ENCODE data around the gene BBS9.
"Not testable (repeated sequence)": the region's sequence is repeated elsewhere in the genome, so short reads cannot be mapped to it uniquely, and the experiment has no call there.

BBS9 gene

DNA sequence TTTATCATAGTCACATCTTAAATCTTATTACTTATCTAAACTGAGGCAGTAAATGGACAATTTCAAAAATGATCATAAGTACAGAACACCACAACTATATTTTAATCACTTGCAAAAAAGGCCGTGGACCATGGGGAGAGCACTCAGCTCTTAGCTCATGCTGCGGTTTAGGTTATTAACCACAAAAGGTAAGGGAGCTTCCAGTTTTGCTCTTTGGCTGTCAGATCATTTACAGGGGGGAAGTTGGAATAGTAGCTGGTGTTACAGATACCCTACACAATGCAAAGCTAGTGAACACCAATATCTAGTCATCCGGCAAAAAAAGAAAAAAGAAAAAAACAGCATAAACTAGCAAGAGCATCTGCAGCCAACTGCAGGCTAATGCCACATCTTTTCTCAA is 147.0 kb downstream of the BBS9 start:
- no peak for DNase-seq (ENCODE audit: low read depth, low spot score)

DNA sequence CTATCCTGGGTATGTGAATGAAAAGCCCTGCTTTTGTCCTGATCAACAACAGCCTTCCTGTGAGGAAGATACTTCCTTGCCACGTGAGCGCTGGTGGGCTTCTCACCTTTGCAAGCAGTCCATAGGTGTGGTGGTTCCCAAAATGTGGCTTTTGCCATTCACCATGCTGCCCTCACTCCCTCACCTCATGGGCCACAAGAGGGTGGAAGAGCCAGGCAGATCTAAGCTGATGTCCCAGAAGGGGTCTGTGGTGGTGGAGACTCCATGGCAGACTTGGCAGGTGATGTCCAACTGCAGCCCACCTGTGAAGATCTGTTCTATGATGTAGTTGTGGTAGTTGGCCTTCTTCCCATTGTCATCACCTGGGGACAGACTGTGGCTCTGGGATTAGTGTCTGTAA is 147.4 kb downstream of the BBS9 start:
- DNase-seq (ENCODE audit: low read depth, low spot score) = no peak

DNA sequence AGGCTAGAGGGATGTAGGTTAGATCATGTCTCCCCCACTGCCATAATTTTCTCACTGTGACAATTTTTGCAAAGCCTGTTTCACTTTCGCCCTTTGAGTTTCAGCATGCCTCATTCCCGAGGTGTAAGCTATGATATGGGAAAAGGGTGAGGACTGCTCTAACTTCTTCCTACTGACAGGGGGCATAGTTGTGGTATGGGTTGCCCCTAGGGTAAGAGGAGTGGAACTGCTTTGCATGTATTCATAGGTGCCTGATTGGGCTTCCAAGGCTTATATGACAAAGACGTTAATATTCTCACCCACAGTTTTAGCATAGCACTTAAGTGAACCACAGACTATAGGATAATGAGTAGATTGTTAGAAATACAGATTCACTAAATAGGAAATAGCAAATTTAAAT is 148.7 kb downstream of the BBS9 start:
- no peak for DNase-seq (ENCODE audit: low read depth, low spot score)

DNA sequence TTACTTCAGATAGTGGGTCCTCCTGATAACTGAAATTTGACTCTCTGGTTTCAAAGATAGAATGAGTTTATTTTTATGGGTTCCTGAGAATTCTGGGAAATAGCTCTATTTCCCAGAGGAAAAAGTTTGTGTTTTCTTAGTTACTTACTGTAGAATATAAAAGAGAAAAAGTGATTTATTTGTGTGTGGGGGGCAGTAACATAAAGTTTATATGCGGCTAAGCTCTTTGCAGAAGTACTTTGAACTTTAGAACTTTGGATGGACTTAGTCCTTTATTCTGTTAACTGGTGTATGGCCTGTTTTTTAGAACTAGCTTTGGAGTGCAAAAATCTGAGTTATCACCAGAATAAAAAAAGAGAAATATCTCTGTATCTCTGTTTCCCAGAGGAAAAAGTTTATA is 157.1 kb downstream of the BBS9 start:
- DNase-seq (ENCODE audit: low read depth, low spot score) = no peak

DNA sequence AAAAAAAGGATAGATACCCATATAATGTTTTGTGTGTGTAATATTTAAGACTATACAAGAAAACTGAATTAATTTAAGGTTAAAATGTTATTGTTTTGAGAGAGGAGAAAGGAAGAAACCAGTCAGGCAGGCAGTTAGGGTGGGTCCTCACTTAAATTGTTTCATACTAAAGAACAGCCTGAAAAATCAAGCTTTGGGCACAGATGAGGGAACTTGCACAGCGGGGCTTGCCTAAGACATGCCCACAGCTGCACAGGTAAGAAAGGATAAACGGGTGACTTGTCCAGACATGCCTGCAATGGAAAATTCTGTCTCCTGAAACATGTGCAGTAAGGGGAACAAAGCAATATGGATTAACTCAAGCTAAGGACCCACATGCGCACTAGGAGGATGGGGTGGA is 158.4 kb downstream of the BBS9 start:
- DNase-seq (ENCODE audit: low read depth, low spot score) = no peak

DNA sequence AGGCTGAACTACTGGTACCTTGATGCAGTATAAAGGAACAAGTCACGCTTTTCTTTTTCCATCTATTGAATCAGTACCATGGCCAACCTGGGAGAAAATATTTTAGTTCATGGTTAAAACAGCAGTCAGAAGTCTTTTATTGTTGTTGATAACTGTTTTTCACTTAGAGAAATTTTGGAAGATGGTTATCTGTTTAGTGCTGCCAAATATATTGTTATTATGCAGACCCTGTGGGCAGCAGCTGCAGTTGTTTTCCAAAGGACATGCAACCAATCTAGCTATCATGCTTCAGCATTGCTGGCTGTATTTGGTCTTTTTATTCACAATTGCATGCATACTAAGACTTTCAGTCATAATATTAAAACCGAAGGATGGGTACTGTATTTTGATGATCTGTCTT is 169.5 kb downstream of the BBS9 start:
- DNase-seq (ENCODE audit: low read depth, low spot score) = no peak

DNA sequence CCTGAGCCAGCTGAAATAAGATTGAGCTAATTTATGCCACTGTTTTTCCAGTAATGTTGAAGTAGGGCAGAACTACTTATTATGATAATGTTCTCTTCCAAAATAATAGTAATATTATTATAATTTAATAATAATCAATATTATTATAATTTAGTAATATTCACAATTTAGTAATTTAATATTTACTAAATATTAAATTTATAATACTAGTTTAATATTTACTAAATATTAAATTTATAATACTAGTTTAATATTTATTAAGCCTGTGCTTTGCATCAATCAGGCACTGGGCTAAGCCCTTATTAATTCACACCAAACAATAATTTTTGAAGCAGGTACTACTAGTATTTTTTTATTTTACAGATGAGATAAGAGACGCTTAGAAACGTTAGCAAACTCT is 170.1 kb downstream of the BBS9 start:
- DNase-seq (ENCODE audit: low read depth, low spot score) = no peak

DNA sequence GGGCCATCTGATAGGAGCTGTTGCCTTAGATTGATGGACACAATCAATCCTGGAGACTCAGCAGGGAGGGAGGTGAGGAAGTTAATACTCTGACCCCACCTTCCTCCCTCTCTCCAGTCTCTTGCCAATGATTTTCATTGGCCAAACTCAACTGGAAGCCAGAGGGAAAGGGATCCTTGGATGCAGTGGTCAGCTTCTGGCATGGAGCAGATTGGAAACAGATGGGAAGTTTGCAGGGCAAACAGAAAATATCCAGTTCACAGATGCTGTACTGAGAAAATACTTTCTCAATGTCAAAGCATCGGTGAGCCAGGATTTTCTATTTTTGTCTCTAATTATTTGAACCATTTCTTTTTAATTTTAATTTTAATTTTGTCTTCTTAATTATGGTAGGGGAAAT is 170.8 kb downstream of the BBS9 start:
- DNase-seq (ENCODE audit: low read depth, low spot score) = no peak

DNA sequence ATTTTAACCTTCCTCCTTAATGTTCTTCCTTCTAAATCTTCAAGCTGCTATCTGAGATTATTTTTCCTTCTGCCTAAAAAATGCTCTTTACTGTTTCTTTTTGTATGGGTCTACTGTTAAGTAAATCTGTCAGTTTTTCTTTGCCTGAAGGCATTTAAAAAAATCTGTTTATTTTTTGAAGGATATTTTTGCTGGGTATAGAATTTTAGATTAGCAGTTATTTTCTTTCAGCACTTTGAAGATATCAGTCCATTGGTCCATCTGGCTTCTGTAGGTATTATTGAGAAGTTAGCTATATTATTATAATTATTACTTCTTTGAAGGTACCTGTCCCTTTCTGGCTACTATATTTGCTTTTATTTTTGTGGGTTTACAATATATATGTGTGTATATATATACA is 171.4 kb downstream of the BBS9 start:
- DNase-seq (ENCODE audit: low read depth, low spot score) = no peak

DNA sequence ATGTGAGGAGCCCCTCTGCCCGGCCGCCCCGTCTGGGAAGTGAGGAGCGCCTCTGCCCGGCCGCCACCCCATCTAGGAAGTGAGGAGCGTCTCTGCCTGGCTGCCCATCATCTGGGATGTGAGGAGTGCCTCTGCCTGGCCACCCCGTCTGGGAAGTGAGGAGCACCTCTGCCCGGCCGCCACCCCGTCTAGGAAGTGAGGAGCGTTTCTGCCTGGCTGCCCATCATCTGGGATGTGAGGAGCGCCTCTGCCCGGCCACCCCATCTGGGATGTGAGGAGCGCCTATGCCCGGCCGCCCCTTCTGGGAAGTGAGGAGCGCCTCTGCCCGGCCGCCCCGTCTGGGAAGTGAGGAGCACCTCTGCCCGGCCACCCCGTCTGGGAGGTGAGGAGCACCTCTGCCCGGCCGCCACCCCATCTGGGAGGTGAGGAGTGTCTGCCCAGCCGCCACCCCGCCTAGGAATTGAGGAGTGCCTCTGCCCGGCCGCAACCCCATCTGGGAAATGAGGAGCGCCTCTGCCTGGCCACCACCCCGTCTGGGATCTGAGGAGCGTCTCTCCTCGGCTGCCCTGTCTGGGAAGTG is 174.7 kb downstream of the BBS9 start:
- not testable (repeated sequence) for DNase-seq (ENCODE audit: low read depth, low spot score)

DNA sequence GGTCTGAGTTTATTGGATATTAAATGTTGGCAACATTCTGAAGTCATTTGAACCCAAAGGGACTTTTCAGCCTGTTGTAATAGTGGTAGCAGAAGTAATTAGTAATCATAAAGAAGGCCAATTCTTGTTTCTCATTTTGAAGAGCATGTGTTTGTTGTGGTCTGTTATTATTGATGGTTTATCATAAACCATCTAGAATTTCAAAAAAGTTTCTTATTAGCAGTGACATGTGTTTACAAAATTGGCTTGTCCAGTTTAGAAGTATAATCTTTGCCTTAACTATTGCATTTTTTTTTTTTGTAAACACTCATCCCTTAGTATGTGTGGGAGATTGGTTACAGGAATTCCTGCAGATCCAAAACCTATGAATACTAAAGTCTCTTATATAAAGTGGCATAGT is 177.8 kb downstream of the BBS9 start:
- DNase-seq (ENCODE audit: low read depth, low spot score) = no peak

DNA sequence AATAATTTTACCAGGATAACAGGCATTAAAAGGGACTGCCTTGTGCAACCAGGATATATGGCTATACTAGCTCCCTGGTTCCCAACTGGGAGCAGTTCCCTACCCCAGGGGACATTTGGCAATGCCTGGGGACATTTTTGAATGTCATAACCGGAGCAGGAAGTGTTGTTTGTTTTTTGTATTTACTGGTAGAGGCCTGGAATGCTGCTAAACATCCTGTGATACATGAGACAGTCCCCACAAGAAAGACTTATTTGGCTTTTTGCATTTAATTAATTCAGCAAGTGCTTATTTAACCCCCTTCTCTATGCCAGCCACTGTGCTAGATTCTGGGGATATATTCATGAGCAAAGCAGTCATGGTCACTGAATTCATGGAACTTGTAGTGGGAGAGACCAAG is 181.2 kb downstream of the BBS9 start:
- DNase-seq (ENCODE audit: low read depth, low spot score) = no peak

DNA sequence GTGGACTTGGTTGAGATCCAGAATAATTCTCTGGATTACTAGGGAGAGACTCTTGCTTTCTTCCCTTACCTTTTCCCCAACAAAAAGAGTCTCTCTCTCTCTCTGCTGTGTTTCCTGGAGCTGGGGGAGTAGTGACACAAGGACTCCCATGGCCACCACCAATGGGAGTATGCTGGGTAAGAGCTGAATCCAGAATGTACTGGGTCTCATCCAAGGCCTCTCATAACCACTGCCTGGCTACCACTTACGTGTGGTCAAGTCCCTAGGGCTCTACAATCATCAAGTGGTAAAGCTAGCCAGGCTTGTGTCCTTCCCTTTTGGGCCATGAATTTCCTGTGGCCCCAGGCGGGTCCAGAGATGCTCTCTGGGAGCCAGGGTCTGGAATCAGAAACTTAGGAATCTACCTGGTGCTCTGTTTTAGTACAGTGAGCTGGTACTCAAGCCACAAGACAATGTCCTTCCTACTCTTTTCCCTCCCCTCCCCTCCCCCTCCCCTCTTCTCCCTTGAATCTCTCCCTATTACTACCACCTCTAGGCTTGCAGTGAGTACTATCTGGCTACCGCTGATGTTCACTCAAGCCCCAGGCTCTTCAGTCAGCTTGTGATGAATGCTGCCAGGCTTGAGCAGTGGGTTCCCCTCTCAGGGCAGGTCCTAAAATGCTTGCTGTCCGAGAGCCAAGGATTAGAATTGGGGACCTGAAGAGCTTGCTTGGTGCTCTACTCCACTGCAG is 196.6 kb downstream of the BBS9 start:
- no peak for DNase-seq (ENCODE audit: low read depth, low spot score)

DNA sequence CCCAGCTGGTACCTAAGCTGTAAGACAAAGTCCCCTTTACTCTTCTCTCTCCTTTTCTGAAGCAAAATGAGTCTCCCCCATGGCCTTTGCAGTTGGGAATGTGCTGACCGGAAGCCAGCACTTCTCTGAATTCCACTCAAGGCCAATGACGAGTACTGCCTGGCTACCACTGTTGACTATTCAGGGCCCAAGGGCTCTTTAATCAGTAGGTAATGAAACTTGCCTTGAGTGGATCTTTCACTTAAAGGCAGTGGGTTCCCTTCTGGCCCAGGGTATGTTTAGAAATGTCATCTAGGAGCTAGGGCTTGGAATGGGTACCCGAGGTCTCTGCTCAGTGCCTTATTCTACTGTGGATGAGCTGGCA is 197.1 kb downstream of the BBS9 start:
- no peak for DNase-seq (ENCODE audit: low read depth, low spot score)

DNA sequence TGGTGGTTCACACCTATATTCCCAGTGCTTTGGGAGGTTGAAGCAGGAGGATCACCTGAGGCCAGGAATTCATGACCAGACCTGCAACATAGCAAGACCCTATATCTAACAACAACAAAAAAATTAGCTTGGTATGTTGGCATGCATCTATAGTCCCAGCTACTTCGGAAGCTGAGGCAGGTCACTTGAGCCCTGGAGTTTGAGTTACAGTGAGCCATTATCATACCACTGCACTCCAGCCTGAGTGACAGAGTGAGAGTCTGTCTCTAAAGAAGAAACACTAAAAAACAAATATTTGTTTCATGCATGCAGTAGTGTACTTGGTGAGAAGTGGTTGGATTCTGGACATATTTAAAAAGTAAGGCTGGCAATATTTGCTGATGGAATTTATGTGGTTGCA is 198.1 kb downstream of the BBS9 start:
- DNase-seq (ENCODE audit: low read depth, low spot score) = no peak

DNA sequence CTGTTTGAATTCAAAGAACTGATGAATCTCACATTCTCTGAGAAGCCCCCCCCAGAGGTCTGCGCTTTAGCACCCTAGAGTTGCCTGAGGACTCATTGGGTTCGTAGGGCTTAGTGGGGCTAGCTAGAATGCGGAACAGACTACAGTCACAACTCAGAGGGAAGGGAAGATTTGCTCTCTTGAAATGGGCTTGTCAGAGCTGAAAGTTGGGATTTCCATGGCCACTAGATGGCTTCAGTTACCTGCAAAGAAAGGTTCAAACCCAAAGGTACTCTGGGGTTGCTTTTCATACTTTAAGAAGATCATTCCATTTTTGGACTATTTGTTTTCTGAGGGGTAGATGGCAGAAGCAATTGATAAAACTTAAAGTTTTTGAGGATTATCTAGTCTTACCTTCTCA is 205.0 kb downstream of the BBS9 start:
- DNase-seq (ENCODE audit: low read depth, low spot score) = peak; percentile 53

DNA sequence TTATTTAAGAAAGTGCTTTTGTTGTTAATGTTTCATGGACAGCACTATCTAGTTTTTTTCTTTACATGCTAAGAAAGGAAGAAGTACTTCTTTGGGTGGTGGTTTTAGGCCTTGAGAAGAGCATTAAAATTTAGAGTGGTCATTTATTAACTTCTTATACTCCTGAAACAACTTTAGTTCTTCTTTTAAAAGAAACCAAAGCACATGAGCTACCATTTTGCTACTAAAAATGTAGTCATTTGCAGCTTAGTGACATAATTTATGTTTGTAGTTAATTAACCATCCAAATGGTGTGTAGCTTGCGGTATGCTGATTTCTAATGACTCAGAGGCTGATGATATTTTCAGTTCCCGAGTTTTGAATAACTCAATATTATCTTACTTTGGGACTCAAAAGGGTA is 207.5 kb downstream of the BBS9 start:
- no peak for DNase-seq (ENCODE audit: low read depth, low spot score)

DNA sequence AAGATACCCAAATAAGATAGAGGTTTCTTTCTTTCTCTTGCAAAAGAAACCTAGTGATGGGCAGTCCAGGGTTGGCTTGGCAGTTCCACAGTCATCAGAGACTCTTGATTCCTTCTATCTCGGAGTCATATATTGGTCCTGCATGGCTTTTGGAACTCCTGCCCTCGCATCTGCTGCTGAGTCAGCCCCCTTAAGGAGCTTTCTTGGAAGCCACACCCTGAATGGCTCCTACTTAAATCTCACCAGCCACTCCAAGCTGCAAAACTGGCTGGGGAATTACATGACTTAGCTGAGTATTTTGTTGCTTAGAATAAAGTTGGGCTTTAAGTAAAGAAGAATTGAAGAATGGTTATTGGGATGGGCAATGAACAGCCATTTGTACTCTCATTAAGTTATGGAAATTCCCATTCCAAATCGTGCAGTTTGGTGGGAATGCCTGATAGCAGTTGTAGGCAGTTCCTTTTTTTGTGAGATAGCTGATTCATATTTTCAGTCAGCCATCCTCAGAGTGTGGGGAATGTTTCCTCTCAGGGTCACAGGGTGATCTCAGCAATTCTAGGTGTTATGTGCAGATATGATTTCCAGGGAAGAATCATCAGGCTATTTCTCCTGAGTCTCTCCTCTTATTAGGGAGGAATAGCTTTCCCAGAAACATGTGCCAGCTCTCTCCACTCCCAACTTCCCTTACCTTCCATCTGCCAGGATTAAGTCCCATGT is 209.9 kb downstream of the BBS9 start:
- DNase-seq (ENCODE audit: low read depth, low spot score) = no peak

DNA sequence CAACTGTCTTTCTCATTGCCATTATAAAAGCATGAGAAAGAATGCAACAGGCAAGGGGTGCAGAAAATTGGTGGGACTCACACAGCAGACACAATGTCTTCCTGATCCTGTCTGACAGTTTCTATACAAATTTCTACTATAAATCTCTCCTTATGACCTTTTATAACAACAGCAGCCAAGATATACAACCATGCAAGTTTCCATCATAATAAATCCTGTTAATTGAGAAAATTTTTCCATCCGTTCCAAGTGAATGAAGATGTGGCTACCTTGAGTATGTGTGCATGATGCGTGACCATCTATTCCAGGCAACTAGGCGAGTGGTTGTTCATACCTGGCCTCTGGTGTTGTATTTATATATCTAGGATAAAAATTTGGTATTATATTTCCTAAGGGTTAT is 216.7 kb downstream of the BBS9 start:
- DNase-seq (ENCODE audit: low read depth, low spot score) = no peak

DNA sequence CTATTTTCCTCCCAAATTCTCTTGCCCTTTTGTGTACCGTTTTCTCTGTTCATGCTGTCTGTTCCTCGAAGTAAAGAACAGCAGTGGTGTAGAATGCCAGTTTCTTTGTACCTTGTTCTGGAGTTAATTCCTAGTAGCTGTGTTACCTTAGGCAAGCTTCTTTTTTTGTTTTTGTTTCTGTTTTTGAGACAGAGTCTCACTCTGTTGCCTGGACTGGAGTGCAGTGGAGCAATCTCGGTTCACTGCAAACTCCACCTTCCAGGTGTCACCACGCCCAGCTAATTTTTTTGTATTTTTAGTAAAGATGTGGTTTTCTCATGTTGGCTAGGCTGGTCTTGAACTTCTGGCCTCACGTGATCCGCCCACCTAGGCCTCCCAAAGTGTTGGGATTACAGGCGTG is 221.2 kb downstream of the BBS9 start:
- DNase-seq (ENCODE audit: low read depth, low spot score) = no peak

DNA sequence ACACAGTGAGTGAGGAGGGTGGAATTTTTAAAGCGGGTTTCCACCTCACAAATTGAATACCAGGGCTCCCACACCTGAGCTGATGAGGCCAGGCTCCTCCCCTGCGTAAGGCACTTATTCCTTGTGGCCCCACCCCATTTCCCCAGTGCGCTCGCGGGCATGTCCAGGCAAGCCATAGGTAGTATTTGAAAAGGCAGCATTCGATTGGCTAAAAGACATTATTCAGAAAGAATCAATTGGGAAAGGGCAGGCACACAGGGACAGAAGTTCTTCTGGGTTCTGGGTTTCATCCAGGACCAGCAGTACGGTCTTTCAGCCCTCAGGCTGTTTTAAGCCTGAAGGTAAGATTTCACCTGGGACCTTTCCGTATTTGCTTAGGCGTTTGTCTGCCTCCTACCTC is 222.3 kb downstream of the BBS9 start:
- peak; percentile 23 for DNase-seq (ENCODE audit: low read depth, low spot score)

DNA sequence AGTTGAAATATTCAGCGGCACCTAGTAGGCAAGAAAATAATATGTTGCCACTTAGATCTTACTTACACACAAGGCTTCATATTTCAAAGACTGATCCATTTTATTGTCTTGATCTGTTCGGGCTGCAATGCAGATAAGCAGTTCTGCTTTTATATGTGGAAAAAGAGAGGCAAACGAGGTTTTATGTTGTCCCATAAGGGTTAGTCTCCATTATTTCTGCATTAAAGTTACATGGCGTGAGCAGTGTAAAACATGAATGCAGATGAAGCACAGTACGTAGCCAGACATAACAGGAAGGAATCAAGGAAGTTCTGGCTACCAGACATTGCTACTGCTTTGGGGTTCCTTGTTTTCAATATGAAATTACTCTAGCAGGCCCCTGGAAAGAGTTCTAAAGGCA is 224.8 kb downstream of the BBS9 start:
- DNase-seq (ENCODE audit: low read depth, low spot score) = no peak

DNA sequence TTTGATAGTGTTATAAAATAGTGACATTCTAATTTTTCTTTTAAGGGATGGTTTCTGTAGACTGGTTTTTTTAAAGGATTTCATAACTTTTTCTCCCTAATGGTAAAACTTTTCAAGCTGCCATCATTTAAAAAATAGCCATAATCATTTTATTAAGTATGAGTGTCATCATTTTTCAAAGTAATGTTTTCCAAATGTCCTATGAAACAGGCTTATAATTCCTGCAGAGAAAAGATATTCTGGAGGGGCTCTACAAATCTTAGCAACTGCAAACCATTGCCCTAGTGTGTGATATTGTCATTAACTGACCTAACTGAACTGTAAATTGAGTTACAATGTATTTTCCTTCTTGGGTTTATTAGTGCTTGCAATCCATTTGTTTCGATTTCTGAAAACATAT is 226.0 kb downstream of the BBS9 start:
- DNase-seq (ENCODE audit: low read depth, low spot score) = no peak
